ENCODE data around the gene ARPC5L. TPM values are rescaled to one million over a fixed set of nuclear protein-coding genes. Genes with fewer than 3 reads are reported as not detected.

ARPC5L gene
- total and polyA plus RNA-seq, 2 of the 8 experiments (the other 6 are each of a cell fraction or from before 2014, with no cell fraction given): 34.1 to 50.6 TPM

- Histone ChIP-seq H3K27ac (ENCODE audit: low read depth, low read length) (no peak within 1 kb of the TSS), H3K4me2 (ENCODE audit: insufficient read depth in 1 of 2, low read depth in 2 of 2, low read length in 2 of 2) (peak within 1 kb of the TSS; percentile 4 to 88; a peak in 3 of 4 replicates), H2BK5ac (ENCODE audit: low read depth, low read length) (no peak within 1 kb of the TSS; the same call in 1 of the 2 replicates), H3K27me3 (replicated peaks in 1 of 4; ENCODE audit: control insufficient read depth in 3 of 4, extremely low read depth in 1 of 4, insufficient read depth in 3 of 4, low read length in 3 of 4) (no peaks in the 10 kb centered on the region), H3K9ac (replicated peaks in 1 of 4; ENCODE audit: extremely low read depth in 1 of 4, low read depth in 3 of 4, low read length in 3 of 4) (peak within 1 kb of the TSS in 1 of 4 experiments; percentile 16; a peak in 2 of 7 replicates), H3K4ac (replicated peaks; ENCODE audit: insufficient read length, low read depth, low read length) (no peak within 1 kb of the TSS), H3K23ac (ENCODE audit: insufficient read length) (no peak within 1 kb of the TSS), H3K56ac (replicated peaks; ENCODE audit: insufficient read length, low read depth, low read length) (no peak within 1 kb of the TSS), H3K36me3 (ENCODE audit: control insufficient read depth in 2 of 4, insufficient read depth in 4 of 4, low read length in 3 of 4) (peaks cover 9 to 14% (median 10%) of the 10 kb centered on the region in 4 experiments), H2AK5ac (ENCODE audit: low read depth, low read length) (no peak within 1 kb of the TSS), H2AFZ (ENCODE audit: low read length) (peak within 1 kb of the TSS; percentile 87; the same call in 1 of the 2 replicates), H3K4me1 (replicated peaks in 1 of 4; ENCODE audit: control insufficient read depth in 3 of 4, insufficient read depth in 4 of 4, low read length in 3 of 4) (0 out of 7 replicates have a peak, but pooled peaks cover 0 to 3% (median under 1%) of the 10 kb centered on the region in 4 experiments), H3K18ac (ENCODE audit: extremely low read depth, low read length) (no peak within 1 kb of the TSS; the same call in 1 of the 2 replicates), H2BK120ac (replicated peaks; ENCODE audit: low read depth, low read length) (no peak within 1 kb of the TSS), H4K8ac (ENCODE audit: extremely low read depth, insufficient read depth, low read length) (peak within 1 kb of the TSS; percentile 59; the same call in 1 of the 2 replicates), H3K79me2 (ENCODE audit: control insufficient read depth in 1 of 2, insufficient read depth in 2 of 2, low read length in 2 of 2) (no peaks in the 10 kb centered on the region), H3K23me2 (ENCODE audit: low read depth, low read length) (no peaks in the 10 kb centered on the region; the same call in 1 of the 2 replicates), H2BK15ac (ENCODE audit: low read length) (peak within 1 kb of the TSS; percentile 46; the same call in 1 of the 2 replicates), H2BK20ac (ENCODE audit: low read length) (0 out of 2 replicates have a peak within 1 kb of the TSS, but pooled peaks have one; percentile 80), H3K4me3 (ENCODE audit: extremely low read depth in 1 of 4, insufficient read depth in 2 of 4, low read depth in 3 of 4, low read length in 4 of 4) (peak within 1 kb of the TSS; percentile 25 to 61 (median 48)), H3K9me3 (ENCODE audit: insufficient read depth in 2 of 2, low read depth in 1 of 2, low read length in 1 of 2) (no peaks in the 10 kb centered on the region), H4K5ac (ENCODE audit: insufficient read length, low read depth, low read length) (no peak within 1 kb of the TSS), H4K20me1 (replicated peaks in 1 of 2; ENCODE audit: control insufficient read depth in 1 of 2, insufficient read depth in 2 of 2, low read length in 2 of 2) (peaks cover 11 to 17% of the 10 kb centered on the region in 2 experiments), H2BK12ac (ENCODE audit: low read depth, low read length) (peak within 1 kb of the TSS; percentile 50; the same call in 1 of the 2 replicates), H3K79me1 (ENCODE audit: low read depth, low read length) (no peaks in the 10 kb centered on the region), H4K91ac (replicated peaks; ENCODE audit: insufficient read length, low read length) (peak within 1 kb of the TSS; percentile 29), H3K14ac (ENCODE audit: insufficient read length) (no peak within 1 kb of the TSS)
- FAIRE-seq (no peak), DNase-seq (ENCODE audit: low read depth in 1 of 2, low spot score in 2 of 2) (peak in 1 of 2 experiments; percentile 92)
- ChIA-PET CTCF (ENCODE audit: partially characterized antibody) (interaction anchor here (0.6 to 42.1 kb wide), 52 partner anchors 9 to 503 kb away, joined by 3 to 1529 read pairs (median 5); partner anchors contain the start of genes ARPC5L, GAPVD1, NR6A1 and OLFML2A), POLR2A (ENCODE audit: partially characterized antibody) (interaction anchor here (0.7 to 25.5 kb wide), 13 partner anchors 8 to 78 kb away, joined by 3 to 573 read pairs (median 4); partner anchors contain the start of genes ARPC5L, NR6A1, OLFML2A and RPL35)
- 5% methylated on average over 42 of the region's 51 CpGs; no CpG with 5 or more reads in 1 of the 2 experiments for WGBS, 2 experiments (ENCODE audit: extremely low coverage in 1 of 2, insufficient coverage in 1 of 2, insufficient read length in 1 of 2, insufficient replicate concordance in 2 of 2, low coverage in 1 of 2, low lambda C conversion rate in 2 of 2, missing lambda C conversion rate in 1 of 2)
- TF ChIP-seq PHF8 (conservative IDR thresholded peaks at IDR 0.05; ENCODE audit: low read depth, low read length) (no peak; the same call in 1 of the 2 replicates), KDM1A (IDR thresholded peaks at IDR 0.05; ENCODE audit: borderline replicate concordance, low read length) (peak; percentile 93), BCL11A (IDR thresholded peaks at IDR 0.05; ENCODE audit: low read depth in 2 of 2, low read length in 2 of 2) (no peak), CREB1 (IDR thresholded peaks at IDR 0.05) (peak; percentile 39; the same call in 1 of the 2 replicates), GTF2F1 (IDR thresholded peaks at IDR 0.05; ENCODE audit: borderline replicate concordance, low read depth, low read length) (no peak), EGR1 (IDR thresholded peaks at IDR 0.05; ENCODE audit: borderline replicate concordance, low read depth, low read length) (no peak), BACH1 (IDR thresholded peaks at IDR 0.05; ENCODE audit: low read length) (peak; percentile 66; the same call in 1 of the 2 replicates), KDM4A (IDR thresholded peaks at IDR 0.05; ENCODE audit: low read depth, low read length, severe bottlenecking) (peak; percentile 73)
- TF ChIP-seq, protein P1, sequence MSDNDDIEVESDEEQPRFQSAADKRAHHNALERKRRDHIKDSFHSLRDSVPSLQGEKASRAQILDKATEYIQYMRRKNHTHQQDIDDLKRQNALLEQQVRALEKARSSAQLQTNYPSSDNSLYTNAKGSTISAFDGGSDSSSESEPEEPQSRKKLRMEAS (IDR thresholded peaks at IDR 0.05): peak; percentile 87
- TF ChIP-seq, protein P2, sequence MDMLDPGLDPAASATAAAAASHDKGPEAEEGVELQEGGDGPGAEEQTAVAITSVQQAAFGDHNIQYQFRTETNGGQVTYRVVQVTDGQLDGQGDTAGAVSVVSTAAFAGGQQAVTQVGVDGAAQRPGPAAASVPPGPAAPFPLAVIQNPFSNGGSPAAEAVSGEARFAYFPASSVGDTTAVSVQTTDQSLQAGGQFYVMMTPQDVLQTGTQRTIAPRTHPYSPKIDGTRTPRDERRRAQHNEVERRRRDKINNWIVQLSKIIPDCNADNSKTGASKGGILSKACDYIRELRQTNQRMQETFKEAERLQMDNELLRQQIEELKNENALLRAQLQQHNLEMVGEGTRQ (IDR thresholded peaks at IDR 0.05; ENCODE audit: low read length): no peak
Observed at GRCh38 chr9:124852829-124853531, 8.9 kb upstream of the ARPC5L start, which contains the start of gene WDR38. TSS of gene WDR38 (plus strand) at chr9:124853460. CDS start at chr9:124853532, 72 bp downstream.

All from H1 (cell line).